Activated CD4-positive, CD25-positive, alpha-beta regulatory T cell treated with anti-CD3 and anti-CD28 coated beads, Interleukin-2, amount 50 U/mL, for 24 hours (primary cell): ENCODE results near the gene BCR.

ENCODE experiments used
- ATAC-seq, 2 donors: fragments of 150-1000 bp; cut with Tn5 transposase; one replicate each; pipeline ENCODE4 v1.10.0; 2021; ENCODE audit warnings: mild to moderate bottlenecking in 1 of 2, moderate library complexity in 1 of 2

Gene BCR

GRCh38 chr22:23177197-23177596 is 3.1 kb upstream of the BCR start:
- ATAC-seq: no peak

- ATAC-seq: no peak
Measured at GRCh38 chr22:23178512-23179254, 1.6 kb upstream of the BCR start.

GRCh38 chr22:23179381-23180299 is 669 bp upstream of the BCR start:
- no peak for ATAC-seq

GRCh38 chr22:23180893-23181720 is 798 bp downstream of the BCR start:
- peak in 1 of 2 donors; percentile 5 for ATAC-seq

- no peak for ATAC-seq
Measured at GRCh38 chr22:23181721-23182308, 1.5 kb downstream of the BCR start.

- ATAC-seq: peak; percentile 53 to 60
Measured at GRCh38 chr22:23182309-23183060, 2.2 kb downstream of the BCR start.

GRCh38 chr22:23183061-23183698 is 2.9 kb downstream of the BCR start:
- no peak for ATAC-seq

- ATAC-seq: no peak
Measured at GRCh38 chr22:23184100-23184763, 3.9 kb downstream of the BCR start.

- ATAC-seq: no peak
Measured at GRCh38 chr22:23184764-23185113, 4.4 kb downstream of the BCR start.

- no peak for ATAC-seq
Measured at GRCh38 chr22:23187211-23187610, 6.9 kb downstream of the BCR start.

GRCh38 chr22:23187871-23188700 is 7.8 kb downstream of the BCR start:
- no peak for ATAC-seq

GRCh38 chr22:23190526-23190925 is 10.2 kb downstream of the BCR start:
- no peak for ATAC-seq

GRCh38 chr22:23192133-23192532 is 11.8 kb downstream of the BCR start:
- no peak for ATAC-seq

GRCh38 chr22:23192558-23192957 is 12.2 kb downstream of the BCR start:
- no peak for ATAC-seq

GRCh38 chr22:23193196-23193827 is 13.0 kb downstream of the BCR start:
- no peak for ATAC-seq

GRCh38 chr22:23193882-23194281 is 13.6 kb downstream of the BCR start:
- no peak for ATAC-seq

GRCh38 chr22:23196165-23196564 is 15.9 kb downstream of the BCR start:
- ATAC-seq: no peak

GRCh38 chr22:23197836-23198235 is 17.5 kb downstream of the BCR start:
- no peak for ATAC-seq

GRCh38 chr22:23199159-23199558 is 18.9 kb downstream of the BCR start:
- ATAC-seq: no peak
